Measurements from ENCODE around the gene ACVR1. TPM values are rescaled to one million over a fixed set of nuclear protein-coding genes. Genes with fewer than 3 reads are reported as not detected.

The ACVR1 gene
- total and polyA plus RNA-seq, 9 of the 15 experiments (the other 6 are each of a cell fraction or from before 2014, with no cell fraction given), result 3.8 to 14.3 (median 6.9) TPM

GRCh38 chr2:157876066-157876785 lies at the start of gene ACVR1 (continued):
- TF ChIP-seq PBX2 (CRISPR knock-in tag; IDR thresholded peaks at IDR 0.05; ENCODE audit: low read depth) (no peak), PBX2 (tag; conservative IDR thresholded peaks at IDR 0.05; ENCODE audit: low read depth) (no peak), RBM22 (IDR thresholded peaks at IDR 0.05; ENCODE audit: low read depth, low read length, poor library complexity, severe bottlenecking) (peak; percentile 79), MED1 (CRISPR knock-in tag; IDR thresholded peaks at IDR 0.05; ENCODE audit: borderline replicate concordance) (no peak), MYC (IDR thresholded peaks at IDR 0.05; ENCODE audit: low read depth, low read length) (peak; percentile 58; the same call in 1 of the 2 replicates), MYC (CRISPR knock-in tag; IDR thresholded peaks at IDR 0.05; ENCODE audit: borderline replicate concordance, low read depth) (no peak), ZNF3 (CRISPR knock-in tag; IDR thresholded peaks at IDR 0.05) (no peak), ZNF263 (CRISPR knock-in tag; IDR thresholded peaks at IDR 0.05; ENCODE audit: borderline replicate concordance) (peak; percentile 99), ZSCAN29 (IDR thresholded peaks at IDR 0.05) (peak; percentile 28; the same call in 1 of the 2 replicates), CLOCK (CRISPR knock-in tag; IDR thresholded peaks at IDR 0.05; ENCODE audit: borderline replicate concordance) (no peak), POU5F1 (IDR thresholded peaks at IDR 0.05; ENCODE audit: borderline replicate concordance, low read depth, low read length, partially characterized antibody) (no peak), E2F6 (IDR thresholded peaks at IDR 0.05; ENCODE audit: borderline replicate concordance in 1 of 2, extremely low read depth in 1 of 2, insufficient read depth in 1 of 2, insufficient read length in 1 of 2, low read depth in 1 of 2, low read length in 1 of 2, poor library complexity in 1 of 2, severe bottlenecking in 1 of 2) (peak; percentile 11 to 35), ZBTB5 (IDR thresholded peaks at IDR 0.05) (no peak), U2AF1 (optimal IDR thresholded peaks at IDR 0.05; ENCODE audit: low read depth, low read length) (no peak), ZNF384 (IDR thresholded peaks at IDR 0.05; ENCODE audit: low read depth, low read length) (peak; percentile 21; the same call in 1 of the 2 replicates)

Measured in K562 (cell line).